ENCODE results near the gene LASP1.

LASP1 gene

DNA sequence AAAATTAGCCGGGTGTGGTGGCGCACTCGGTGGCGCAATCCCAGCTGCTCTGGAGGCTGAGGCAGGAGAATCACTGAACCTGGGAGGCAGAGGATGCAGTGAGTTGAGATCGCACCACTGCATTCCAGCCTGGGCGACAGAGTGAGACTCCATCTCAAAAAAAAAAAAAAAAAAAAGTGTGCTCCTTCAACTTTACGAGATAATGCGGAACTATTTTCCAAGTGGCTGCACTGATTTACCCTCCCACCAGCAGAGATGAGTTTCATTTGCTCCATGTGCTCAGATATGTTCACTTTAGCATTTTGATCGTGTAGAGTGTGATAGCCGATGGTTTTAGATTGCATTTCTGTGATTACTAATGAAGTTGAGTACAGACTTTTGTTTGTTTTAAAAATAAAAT lies 35.5 kb downstream of the LASP1 start (continued):
- TF ChIP-seq TSHZ2 (CRISPR knock-in tag; IDR thresholded peaks at IDR 0.05) (no peak), GLIS3 (CRISPR knock-in tag; IDR thresholded peaks at IDR 0.05) (no peak)
- TF ChIP-seq, protein P1, sequence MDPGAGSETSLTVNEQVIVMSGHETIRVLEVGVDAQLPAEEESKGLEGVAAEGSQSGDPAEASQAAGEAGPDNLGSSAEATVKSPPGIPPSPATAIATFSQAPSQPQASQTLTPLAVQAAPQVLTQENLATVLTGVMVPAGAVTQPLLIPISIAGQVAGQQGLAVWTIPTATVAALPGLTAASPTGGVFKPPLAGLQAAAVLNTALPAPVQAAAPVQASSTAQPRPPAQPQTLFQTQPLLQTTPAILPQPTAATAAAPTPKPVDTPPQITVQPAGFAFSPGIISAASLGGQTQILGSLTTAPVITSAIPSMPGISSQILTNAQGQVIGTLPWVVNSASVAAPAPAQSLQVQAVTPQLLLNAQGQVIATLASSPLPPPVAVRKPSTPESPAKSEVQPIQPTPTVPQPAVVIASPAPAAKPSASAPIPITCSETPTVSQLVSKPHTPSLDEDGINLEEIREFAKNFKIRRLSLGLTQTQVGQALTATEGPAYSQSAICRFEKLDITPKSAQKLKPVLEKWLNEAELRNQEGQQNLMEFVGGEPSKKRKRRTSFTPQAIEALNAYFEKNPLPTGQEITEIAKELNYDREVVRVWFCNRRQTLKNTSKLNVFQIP (CRISPR knock-in tag; IDR thresholded peaks at IDR 0.05; ENCODE audit: borderline replicate concordance, low read depth) = no peak

DNA sequence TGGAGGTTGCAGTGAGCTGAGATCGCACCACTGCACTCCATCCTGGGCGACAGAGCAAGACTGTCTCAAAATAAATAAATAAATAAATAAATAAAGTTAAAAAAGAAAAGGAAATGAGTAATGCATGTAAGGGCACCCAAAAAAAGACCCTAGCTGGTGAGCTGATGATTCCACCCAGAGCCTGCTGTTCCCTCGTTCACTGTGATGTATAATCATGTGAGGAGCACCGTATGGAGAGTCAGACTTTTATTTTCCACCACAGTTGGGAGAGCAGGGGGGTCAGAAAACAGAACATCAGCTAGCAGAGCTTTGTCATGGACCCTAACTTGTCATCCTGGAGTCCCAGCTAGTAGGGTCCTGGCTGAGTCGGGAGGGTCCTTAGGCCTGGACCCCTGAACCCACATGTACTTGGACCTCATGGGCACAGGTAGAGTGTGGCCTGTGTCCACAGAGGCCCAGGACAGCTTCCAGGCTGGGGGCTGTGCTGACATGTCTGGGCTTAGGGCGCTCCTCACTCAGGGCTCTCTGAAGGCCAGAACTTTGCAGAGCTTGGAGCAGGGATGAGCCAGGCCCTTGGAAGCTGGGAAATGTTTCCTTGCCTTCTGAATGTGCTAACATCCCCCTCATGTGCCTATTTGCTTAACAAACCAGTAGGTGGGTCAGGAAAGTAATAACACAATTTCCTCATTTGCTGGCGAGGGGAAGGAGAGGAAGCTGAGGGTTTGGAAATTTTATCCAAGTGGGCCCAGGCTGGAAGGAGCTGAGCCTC lies 36.8 kb downstream of the LASP1 start:
- no peak for ATAC-seq
- TF ChIP-seq, protein P1 (CRISPR knock-in tag; IDR thresholded peaks at IDR 0.05; ENCODE audit: borderline replicate concordance, low read depth) = no peak
- TF ChIP-seq GLIS3 (CRISPR knock-in tag; IDR thresholded peaks at IDR 0.05) (no peak), ZNF70 (CRISPR knock-in tag; IDR thresholded peaks at IDR 0.05) (no peak), CSDC2 (CRISPR knock-in tag; IDR thresholded peaks at IDR 0.05) (no peak)

- no peak for TF ChIP-seq SNAI2 (CRISPR knock-in tag; IDR thresholded peaks at IDR 0.05)
- no peak for TF ChIP-seq RARB (CRISPR knock-in tag; IDR thresholded peaks at IDR 0.05)
- no peak for TF ChIP-seq TSHZ2 (CRISPR knock-in tag; IDR thresholded peaks at IDR 0.05)
- TF ChIP-seq GLIS3 (CRISPR knock-in tag; IDR thresholded peaks at IDR 0.05) = no peak
- no peak for TF ChIP-seq CSRNP3 (CRISPR knock-in tag; IDR thresholded peaks at IDR 0.05)
- no peak for TF ChIP-seq ZFP3 (CRISPR knock-in tag; IDR thresholded peaks at IDR 0.05)
- TF ChIP-seq ARNTL (CRISPR knock-in tag; IDR thresholded peaks at IDR 0.05; ENCODE audit: borderline replicate concordance, low read depth) = no peak
- TF ChIP-seq BACH2 (CRISPR knock-in tag; IDR thresholded peaks at IDR 0.05; ENCODE audit: borderline replicate concordance) = no peak
- TF ChIP-seq ZC3H10 (CRISPR knock-in tag; IDR thresholded peaks at IDR 0.05) = no peak
- TF ChIP-seq PATZ1 (CRISPR knock-in tag; IDR thresholded peaks at IDR 0.05; ENCODE audit: borderline replicate concordance) = no peak
- TF ChIP-seq, protein P1 (CRISPR knock-in tag; IDR thresholded peaks at IDR 0.05; ENCODE audit: borderline replicate concordance, low read depth) = no peak
- no peak for TF ChIP-seq ZNF70 (CRISPR knock-in tag; IDR thresholded peaks at IDR 0.05)
- no peak for TF ChIP-seq ESRRG (CRISPR knock-in tag; IDR thresholded peaks at IDR 0.05)
- no peak for TF ChIP-seq TCF4 (CRISPR knock-in tag; IDR thresholded peaks at IDR 0.05; ENCODE audit: borderline replicate concordance)
- TF ChIP-seq ZNF565 (CRISPR knock-in tag; conservative IDR thresholded peaks at IDR 0.05; ENCODE audit: low read depth) = no peak
Observed at GRCh38 chr17:38907930-38908675, 38.2 kb downstream of the LASP1 start.

More at GRCh38 chr17:38907930-38908675, 38.2 kb downstream of the LASP1 start:
- ATAC-seq = no peak

Measured in SK-N-SH treated with all-trans-retinoic acid at 6 μM for 48 hours (cell line).